ENCODE measurements around the gene FAM25G. TPM values are rescaled to one million over a fixed set of nuclear protein-coding genes. Genes with fewer than 3 reads are reported as not detected.

FAM25G gene
- total and polyA plus RNA-seq, 2 donors from 2014 or later, result not detected

DNA sequence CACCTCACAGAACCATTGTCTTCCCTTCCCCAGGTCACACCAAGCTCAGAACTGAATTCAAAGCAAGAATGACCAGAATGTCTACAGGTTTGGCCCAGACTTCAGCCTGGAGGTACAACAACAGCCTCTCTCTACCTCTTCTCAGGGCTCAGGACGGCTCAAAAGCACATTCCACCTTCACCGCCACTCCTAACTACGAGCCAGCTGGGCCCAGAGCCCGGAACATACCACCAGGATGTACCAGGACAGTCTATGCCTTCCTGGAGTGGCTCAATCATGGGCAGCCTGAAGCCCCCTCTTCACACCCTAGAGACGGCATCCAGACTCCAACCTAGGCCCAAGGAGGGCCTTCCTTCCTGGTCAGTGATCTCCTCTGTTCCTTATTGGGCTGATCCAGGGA is 49.1 kb downstream of the FAM25G start:
- Histone ChIP-seq H3K4me3 (ENCODE audit: low read length in 3 of 3) (no peak overlapping the region), H3K27ac (ENCODE audit: low read depth in 2 of 2, low read length in 2 of 2) (no peak overlapping the region), H3K4me1 (ENCODE audit: control insufficient read depth in 2 of 3, insufficient read depth in 2 of 3, low read depth in 1 of 3, low read length in 3 of 3) (no peaks in the 10 kb centered on the region), H3K27me3 (ENCODE audit: control insufficient read depth, insufficient read depth, low read length) (no peaks in the 10 kb centered on the region), H3K9ac (ENCODE audit: low read length in 3 of 3) (no peak overlapping the region), H3K9me3 (ENCODE audit: control insufficient read depth in 2 of 3, insufficient read depth in 1 of 3, low read length in 3 of 3) (peaks cover 0 to 19% (median 0%) of the 10 kb centered on the region in 3 donors), H3K36me3 (ENCODE audit: control insufficient read depth in 2 of 3, insufficient read depth in 3 of 3, low read length in 3 of 3) (no peaks in the 10 kb centered on the region)
- no peak for TF ChIP-seq CTCF (IDR thresholded peaks at IDR 0.05; ENCODE audit: borderline replicate concordance, extremely low read depth, insufficient read depth)
- DNase-seq, result no peak
- no peak for FAIRE-seq
- intact Hi-C loops (cut with DNase I), result no loop called here

GRCh38 chr10:47441938-47442337 is 49.6 kb downstream of the FAM25G start:
- no peak overlapping the region for H3K9ac ChIP-seq (ENCODE audit: low read length in 3 of 3)
- no peaks in the 10 kb centered on the region for H3K27me3 ChIP-seq (ENCODE audit: control insufficient read depth, insufficient read depth, low read length)
- H3K27ac ChIP-seq (ENCODE audit: low read depth in 2 of 2, low read length in 2 of 2), result no peak overlapping the region
- H3K9me3 ChIP-seq (ENCODE audit: control insufficient read depth in 2 of 3, insufficient read depth in 1 of 3, low read length in 3 of 3), result peaks cover 0 to 19% (median 0%) of the 10 kb centered on the region in 3 donors
- DNase-seq (no peak), FAIRE-seq (no peak)
- TF ChIP-seq CTCF (IDR thresholded peaks at IDR 0.05; ENCODE audit: borderline replicate concordance, extremely low read depth, insufficient read depth), result no peak
- intact Hi-C loops (cut with DNase I), result no loop called here
- no peaks in the 10 kb centered on the region for H3K4me1 ChIP-seq (ENCODE audit: control insufficient read depth in 2 of 3, insufficient read depth in 2 of 3, low read depth in 1 of 3, low read length in 3 of 3)
- H3K4me3 ChIP-seq (ENCODE audit: low read length in 3 of 3), result no peak overlapping the region
- H3K36me3 ChIP-seq (ENCODE audit: control insufficient read depth in 2 of 3, insufficient read depth in 3 of 3, low read length in 3 of 3), result no peaks in the 10 kb centered on the region

- Histone ChIP-seq H3K27me3 (ENCODE audit: control insufficient read depth, insufficient read depth, low read length) (no peaks in the 10 kb centered on the region), H3K4me1 (ENCODE audit: control insufficient read depth in 2 of 3, insufficient read depth in 2 of 3, low read depth in 1 of 3, low read length in 3 of 3) (no peaks in the 10 kb centered on the region), H3K27ac (ENCODE audit: low read depth in 2 of 2, low read length in 2 of 2) (no peak overlapping the region), H3K9me3 (ENCODE audit: control insufficient read depth in 2 of 3, insufficient read depth in 1 of 3, low read length in 3 of 3) (peaks cover 0 to 6% (median 0%) of the 10 kb centered on the region in 3 donors), H3K36me3 (ENCODE audit: control insufficient read depth in 2 of 3, insufficient read depth in 3 of 3, low read length in 3 of 3) (no peaks in the 10 kb centered on the region), H3K4me3 (ENCODE audit: low read length in 3 of 3) (no peak overlapping the region), H3K9ac (ENCODE audit: low read length in 3 of 3) (no peak overlapping the region)
- no peak for DNase-seq
- FAIRE-seq, result no peak
- intact Hi-C loops (cut with DNase I), result no loop called here
- TF ChIP-seq CTCF (IDR thresholded peaks at IDR 0.05; ENCODE audit: borderline replicate concordance, extremely low read depth, insufficient read depth), result no peak
Measured at GRCh38 chr10:47440207-47440606, 51.3 kb downstream of the FAM25G start.

DNA sequence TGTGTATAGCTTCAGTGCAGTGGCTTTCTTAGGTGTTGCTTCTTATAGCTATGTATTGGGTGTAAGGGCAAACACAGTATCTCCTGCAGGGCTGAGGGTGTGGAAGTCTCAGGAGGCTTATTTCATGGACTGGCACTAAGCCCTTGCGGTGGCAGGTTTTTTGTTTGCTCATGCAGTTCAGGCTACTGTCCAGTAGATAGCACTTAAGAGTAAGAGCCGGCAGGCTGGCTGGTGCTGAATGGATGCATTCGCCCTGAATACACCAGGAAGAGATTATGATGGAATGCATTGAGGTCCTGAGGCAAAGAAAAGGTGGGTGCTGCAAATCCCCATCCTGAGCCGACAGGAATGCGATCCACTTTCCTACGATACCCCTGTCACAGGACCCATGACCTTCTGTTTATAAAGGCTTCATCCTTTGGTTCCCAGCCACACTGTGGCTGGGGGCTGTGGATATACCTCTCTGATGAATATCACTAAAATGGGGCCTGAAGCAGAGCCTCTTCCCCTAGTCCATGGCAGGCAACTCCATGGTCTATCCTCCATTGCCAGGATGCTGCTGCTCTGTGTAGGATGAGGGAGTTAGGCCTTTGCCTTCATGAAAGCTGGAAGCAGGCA is 52.5 kb downstream of the FAM25G start:
- no peak overlapping the region for H3K9ac ChIP-seq (ENCODE audit: low read length in 3 of 3)
- H3K4me3 ChIP-seq (ENCODE audit: low read length in 3 of 3), result no peak overlapping the region
- H3K4me1 ChIP-seq (ENCODE audit: control insufficient read depth in 2 of 3, insufficient read depth in 2 of 3, low read depth in 1 of 3, low read length in 3 of 3), result no peaks in the 10 kb centered on the region
- intact Hi-C loops (cut with DNase I), result no loop called here
- peak; percentile 38 for TF ChIP-seq CTCF (IDR thresholded peaks at IDR 0.05; ENCODE audit: borderline replicate concordance, extremely low read depth, insufficient read depth)
- no peak for FAIRE-seq
- no peaks in the 10 kb centered on the region for H3K36me3 ChIP-seq (ENCODE audit: control insufficient read depth in 2 of 3, insufficient read depth in 3 of 3, low read length in 3 of 3)
- DNase-seq, result peak in 2 of 5 donors; percentile 30 to 52
- no peak overlapping the region for H3K27ac ChIP-seq (ENCODE audit: low read depth in 2 of 2, low read length in 2 of 2)
- H3K27me3 ChIP-seq (ENCODE audit: control insufficient read depth, insufficient read depth, low read length), result no peaks in the 10 kb centered on the region
- peaks cover 0 to 2% (median 0%) of the 10 kb centered on the region in 3 donors for H3K9me3 ChIP-seq (ENCODE audit: control insufficient read depth in 2 of 3, insufficient read depth in 1 of 3, low read length in 3 of 3)

Data from kidney (tissue), 14 donors.